COLO668 (cell line): Measurements from ENCODE around the gene PLOD1.
"Not testable (repeated sequence)": the region's sequence is repeated elsewhere in the genome, so short reads cannot be mapped to it uniquely, and the experiment has no call there.

Experiments used
- DNase-seq: peaks from one replicate; lab custom pipeline; 2025; ENCODE audit not compliant: unreplicated experiment; lab: John Stamatoyannopoulos, UW

PLOD1 gene

DNA sequence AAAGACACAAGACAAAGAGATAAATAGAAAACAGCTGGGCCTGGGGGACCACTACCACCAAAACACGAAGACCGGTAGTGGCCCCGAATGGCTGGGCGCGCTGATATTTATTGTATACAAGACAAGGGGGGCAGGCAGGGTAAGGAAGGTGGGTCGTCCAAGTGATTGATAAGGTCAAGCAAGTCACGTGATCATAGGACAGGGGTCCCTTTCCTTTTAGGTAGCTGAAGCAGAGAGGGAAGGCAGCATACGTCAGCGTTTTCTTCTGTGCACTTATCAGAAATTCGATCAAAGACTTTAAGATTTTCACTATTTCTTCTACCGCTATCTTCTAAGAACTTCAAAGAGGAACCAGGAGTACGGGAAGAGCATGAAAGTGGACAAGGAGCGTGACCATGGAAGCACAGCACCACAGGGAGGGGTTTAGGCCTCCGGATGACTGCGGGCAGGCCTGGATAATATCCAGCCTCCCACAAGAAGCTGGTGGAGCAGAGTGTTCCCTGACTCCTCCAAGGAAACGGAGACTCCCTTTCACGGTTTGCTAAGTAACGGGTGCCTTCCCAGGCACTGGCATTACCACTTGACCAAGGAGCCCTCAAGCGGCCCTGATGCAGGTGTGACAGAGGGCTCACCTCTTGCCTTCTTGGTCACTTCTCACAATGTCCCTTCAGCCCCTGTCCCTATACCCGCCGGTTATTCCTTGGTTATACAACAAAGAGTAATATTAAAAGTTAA, 21.9 kb upstream of the PLOD1 start:
- DNase-seq, result not testable (repeated sequence)

DNA sequence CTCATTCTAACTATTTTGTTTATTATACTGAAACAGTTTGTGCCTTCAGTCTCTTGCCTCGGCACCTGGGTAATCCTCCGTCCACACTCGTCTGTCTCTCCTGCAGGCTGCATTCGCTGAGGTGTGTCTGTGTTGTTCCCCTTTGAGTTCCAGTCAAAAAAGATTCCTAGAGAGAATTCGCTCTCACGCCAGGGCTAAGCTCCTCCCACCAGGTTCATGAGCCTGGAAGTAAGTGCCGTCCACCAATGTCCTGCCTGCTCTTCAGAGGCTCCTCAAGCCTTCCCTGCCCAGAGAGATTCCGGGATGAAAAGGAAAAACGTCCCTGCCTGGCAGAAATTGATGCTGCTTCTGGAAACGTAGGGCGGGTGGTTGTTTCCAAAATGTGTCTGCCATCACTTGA, 21.2 kb upstream of the PLOD1 start:
- no peak for DNase-seq

DNA sequence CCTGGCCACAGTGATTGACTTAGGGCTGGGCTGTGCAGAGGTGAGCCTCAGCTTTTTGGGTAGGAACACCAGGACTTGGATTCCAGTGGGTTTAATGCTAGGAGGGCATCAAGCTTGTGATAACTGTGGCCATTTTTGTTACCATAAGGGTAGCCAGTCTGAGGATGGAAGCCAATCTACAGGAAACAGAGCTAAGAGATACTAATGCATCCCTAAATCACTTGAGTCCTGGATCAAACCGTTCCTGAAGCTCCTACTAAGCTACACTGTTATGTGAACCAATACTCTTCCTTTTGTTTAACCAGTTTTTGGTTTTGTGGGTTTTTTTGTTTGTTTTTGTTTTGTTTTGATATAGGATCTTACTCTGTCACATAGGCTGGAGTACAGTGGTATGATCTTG, 20.5 kb upstream of the PLOD1 start:
- DNase-seq, result no peak

DNA sequence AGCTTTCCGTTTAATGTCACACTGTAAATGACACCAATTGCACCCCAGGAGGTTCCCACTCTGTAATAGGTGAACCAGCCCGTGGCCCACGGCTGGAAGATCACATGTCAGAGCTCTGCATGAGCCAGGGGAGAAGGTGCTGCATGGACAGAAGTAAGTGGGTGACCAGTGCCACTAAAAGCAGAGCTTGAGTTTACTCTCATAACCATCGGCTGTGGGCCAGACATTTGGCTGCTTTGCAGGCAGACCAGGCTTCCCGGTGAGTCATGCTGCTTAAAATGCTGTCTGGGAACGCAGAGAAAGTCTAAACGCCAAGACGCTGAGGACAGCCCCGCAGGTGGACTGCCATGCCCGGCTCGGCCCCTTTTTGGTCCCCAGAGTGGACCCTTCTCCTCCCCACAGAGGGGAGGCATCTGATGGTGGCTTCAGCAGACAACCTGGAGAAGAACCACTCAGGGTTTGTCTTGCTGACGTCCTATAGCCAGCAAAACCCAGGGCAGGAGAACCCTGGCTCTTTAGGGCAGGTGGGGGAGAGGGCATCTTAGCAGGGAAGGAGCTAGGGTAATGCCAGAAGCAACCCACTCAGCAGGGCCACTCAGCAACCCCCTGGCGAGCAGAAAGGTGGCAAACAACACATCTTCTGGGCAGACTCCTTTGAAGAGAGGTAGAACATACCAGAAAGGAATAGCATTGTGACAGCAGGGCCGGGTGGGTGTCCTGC, 15.6 kb upstream of the PLOD1 start:
- no peak for DNase-seq

DNA sequence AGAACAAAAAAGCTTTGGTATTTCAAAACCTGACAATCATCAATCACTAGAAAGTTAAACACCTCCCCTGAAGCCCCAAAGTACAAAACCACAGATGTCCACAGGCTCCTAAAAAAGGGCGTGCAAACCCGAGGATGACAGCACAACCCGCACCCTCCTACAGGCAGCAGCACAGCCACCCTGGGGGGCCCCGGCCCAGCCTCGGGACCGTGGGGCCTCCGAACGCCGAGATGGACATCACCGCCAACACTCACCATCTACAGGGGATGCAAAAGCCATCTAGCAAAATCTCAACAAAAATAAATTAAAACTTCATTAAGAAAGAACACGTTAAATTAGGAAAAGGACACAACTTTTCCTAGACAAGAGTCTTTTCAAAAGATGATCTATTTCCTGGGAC, 14.9 kb upstream of the PLOD1 start:
- DNase-seq, result no peak

DNA sequence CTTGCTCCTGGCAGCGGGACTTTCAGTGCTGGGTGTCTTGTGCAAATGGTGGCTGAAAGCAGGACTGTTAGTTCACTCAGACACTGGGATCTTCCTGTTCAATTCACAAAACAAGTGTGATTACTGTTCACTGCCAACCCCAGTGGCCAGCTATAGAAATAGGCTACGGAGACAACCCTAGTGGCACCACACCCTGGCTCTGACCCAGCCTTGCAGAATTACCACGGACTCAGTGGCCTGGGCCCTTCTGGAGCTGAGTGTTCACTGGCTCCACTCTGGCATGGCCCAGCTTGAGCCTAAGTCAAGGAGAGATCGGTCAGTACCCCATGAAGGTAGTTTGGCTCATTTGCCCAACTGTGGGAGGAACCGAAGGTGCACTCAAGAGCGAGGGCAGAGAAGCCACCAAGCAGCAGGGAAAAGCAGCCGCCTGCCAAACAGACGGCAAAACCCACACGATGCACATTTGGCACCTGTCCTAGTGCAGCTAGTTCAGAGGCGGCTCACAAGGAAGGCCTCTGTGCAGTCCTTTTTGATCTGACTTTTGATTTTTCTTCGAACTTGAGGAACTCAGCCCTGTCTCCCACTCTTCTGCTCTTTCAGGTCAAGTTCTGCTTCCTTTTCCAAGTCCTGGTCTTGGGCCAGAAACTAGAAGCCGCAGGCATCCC, 14.1 kb upstream of the PLOD1 start:
- DNase-seq, result no peak

DNA sequence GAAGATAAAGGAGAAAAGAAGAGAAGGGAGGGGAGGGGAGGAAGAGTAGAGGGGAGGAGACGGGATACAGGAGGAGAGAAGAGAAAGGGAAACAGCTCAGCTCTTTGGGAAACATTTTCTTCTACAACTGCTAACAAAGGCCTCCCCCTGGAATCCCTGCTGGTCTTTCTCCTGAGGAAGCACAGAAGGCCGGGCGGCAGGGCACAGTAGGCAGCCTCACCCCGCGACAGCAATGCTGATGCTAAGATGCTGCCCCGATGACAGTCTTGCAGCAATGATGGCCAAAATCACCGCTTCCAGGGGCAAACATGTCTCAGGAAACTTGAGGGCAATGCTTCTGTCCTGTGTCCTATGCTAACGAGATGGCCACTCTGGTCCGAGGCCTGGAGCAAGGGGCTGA, 13.5 kb upstream of the PLOD1 start:
- DNase-seq, result no peak

DNA sequence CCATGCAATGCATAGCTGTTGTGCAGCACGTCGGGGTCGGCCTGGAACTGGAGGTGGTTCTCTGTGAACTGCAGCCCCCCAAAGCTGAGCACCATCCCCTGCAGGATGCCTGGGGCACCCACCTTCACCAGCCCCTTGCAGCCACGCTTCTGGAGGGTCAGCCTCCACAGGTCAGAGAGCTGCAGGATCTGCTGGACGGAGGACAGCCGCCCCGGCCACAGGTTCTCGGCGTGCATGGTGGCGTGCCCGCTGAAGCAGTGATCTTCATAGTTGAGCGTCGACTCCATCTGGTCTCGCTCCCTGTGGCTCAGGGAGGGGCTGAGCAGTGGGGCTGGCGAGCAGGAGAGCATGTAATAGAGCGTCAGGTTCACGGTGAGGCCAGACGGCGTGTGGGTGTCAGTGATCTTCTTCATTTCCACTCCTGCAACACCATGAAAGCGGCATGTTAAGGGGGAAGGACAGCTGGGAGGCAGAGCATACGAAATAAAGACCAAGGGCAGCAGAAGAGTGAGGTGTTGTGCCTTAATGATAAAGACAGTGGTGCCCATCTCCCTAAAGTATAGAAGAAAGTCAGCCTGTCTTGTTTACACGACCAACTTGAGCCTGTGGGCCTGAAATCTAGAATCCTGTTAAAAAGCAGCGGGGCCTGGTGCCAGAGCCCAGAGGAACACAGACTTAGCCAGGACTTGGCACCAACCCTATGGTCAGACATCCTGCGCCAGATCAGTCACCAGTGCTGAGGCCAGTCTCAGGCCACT, 11.3 kb upstream of the PLOD1 start:
- no peak for DNase-seq

GRCh38 chr1:11923827-11924113, 10.7 kb upstream of the PLOD1 start:
- DNase-seq, result no peak

DNA sequence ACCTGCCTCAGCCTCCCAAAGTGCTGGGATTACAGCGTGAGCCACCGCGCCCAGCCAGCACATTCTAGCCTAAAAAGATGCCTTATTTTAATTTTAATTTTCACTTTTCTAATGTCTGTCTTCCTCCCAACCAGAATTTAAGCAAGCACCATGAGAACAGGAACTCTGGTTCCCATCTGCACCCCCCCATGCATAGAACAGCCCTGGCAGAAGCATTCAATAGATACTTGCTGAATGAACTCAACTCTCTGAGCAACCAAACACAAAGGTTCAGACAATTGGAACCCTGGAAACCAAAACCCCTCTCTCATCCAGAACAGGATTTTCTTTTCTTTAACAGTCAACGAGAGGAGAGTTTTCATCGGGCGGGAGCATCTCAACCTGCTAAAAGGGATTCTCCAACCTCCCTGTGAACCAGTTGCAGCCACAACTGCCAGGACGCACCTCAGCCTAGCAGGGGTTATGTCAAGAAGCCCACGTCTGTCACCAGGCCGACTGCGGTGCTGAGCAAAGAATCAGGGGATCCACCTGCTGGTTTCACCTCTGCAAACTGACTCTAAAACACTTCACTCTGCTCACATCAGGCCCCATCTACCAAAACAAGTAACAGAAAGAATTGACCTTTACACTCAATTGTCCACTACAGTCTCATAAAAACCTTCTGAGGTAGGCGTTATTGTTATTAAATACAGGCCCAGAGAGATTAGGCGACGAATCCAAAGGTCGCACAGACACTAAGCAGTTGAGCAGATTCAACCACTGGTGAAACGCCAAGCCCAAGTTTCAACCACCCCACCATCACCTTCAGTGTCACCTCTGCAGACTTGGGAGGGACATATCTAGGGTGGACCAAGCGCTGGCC, 10.0 kb upstream of the PLOD1 start:
- peak; percentile 40 for DNase-seq

GRCh38 chr1:11925196-11925937, 9.2 kb upstream of the PLOD1 start:
- not testable (repeated sequence) for DNase-seq

DNA sequence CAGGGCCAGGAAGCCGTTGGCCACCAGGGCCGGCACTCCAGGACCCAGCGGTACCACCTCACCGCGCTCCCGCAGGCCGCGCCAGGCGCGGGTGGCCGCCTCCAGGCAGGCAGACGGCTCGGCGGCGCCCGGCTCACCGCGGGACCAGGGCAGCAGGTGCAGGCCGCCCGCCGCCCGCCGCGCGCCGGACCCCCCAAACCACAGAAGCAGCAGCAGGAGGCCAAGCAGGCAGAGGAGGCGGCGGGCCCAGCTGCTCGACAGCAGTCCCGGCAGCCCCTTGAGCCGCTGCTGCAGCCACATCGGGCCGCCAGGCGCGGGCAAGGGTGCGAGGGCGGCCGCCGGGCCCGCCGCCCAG, 8.6 kb upstream of the PLOD1 start:
- DNase-seq, result peak; percentile 28

GRCh38 chr1:11927866-11928592, 6.5 kb upstream of the PLOD1 start:
- DNase-seq, result no peak

GRCh38 chr1:11929849-11930248, 4.7 kb upstream of the PLOD1 start:
- peak; percentile 36 for DNase-seq

DNA sequence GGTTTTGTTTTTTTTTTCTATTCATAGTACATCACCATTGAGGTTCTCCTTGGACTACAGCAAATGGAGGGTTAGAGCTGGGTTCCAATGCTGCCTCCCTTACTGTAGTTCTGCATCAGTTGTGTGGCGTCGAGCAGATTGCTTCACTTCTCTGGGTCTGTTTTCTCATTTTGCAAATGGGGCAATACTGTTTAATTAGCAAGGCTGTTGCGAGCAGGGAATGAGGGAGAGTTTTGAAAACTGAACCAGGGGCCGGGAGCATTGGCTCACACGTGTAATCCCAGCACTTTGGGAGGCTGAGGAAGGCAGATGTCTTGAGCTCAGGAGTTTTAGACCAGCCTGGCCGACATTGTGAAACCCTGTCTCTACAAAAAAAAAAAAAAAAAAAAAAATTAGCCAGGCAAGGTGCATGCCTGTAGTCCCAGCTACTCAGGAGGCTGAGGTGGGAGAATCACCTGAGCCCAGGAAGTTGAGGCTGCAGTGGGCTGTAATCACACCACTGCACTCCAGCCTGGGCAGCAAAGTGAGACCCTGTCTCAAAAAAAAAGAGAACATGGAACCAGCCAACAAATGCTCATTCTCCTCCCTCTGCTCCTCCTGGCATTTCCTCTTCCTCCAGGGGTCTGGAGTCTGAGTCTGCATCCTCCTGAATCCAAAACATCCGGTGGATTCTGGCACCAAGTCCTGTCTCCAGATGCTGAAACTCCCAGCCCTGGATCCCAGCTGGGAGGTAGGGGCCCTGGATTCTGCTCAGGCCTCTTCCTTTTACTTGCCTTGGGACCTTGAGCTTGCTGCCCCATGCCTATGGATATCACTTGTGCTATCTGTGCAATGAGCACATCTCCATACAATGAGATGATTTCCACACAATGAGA, 3.7 kb upstream of the PLOD1 start:
- no peak for DNase-seq

- no peak for DNase-seq
Observed at GRCh38 chr1:11931845-11932244, 2.7 kb upstream of the PLOD1 start.

DNA sequence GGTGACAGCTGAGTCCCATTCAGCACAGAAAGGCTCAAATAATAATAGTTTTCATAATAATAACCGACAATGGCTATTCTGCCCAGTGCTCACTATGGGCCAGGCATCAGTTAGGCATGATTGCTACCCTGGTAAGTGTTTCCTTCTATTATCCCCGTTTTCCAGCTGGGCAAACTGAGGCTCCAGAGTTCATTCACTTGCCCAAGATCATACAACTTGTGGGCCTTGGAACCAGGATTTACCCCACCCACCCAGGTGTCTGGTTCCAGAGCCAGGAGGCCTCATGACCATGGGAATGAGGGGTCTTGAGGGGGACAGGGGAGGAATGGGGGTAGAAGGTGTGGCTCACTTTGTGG, 518 bp downstream of the PLOD1 start:
- no peak for DNase-seq

- DNase-seq, result not testable (repeated sequence)
Observed at GRCh38 chr1:11935733-11936132, 1.2 kb downstream of the PLOD1 start.
